Type B pancreatic cell (in vitro differentiated cells): ENCODE data around the gene CHN2. TPM values are rescaled to one million over a fixed set of nuclear protein-coding genes. Genes with fewer than 3 reads are reported as not detected.
A peak's percentile ranks its signal among the peaks of the same experiment; 100 is the strongest.
"Not testable (repeated sequence)": the region's sequence is repeated elsewhere in the genome, so short reads cannot be mapped to it uniquely, and the experiment has no call there.

Experiments
- DNase-seq: peaks from one replicate; pipeline ENCODE4 v3.0.0; 2021; ENCODE audit warnings: mixed read lengths; ENCODE audit not compliant: unreplicated experiment; ENCODE audit errors: extremely low spot score
- H3K27ac Mint-ChIP-seq: 2 replicates; pipeline ENCODE4 v1.8.0; 2021; ENCODE audit warnings: mild to moderate bottlenecking, mixed read lengths
- H3K27me3 Mint-ChIP-seq: 2 replicates; pipeline ENCODE4 v1.8.0; 2021; ENCODE audit warnings: mixed read lengths
- H3K36me3 Mint-ChIP-seq: 2 replicates; pipeline ENCODE4 v1.8.0; 2021; ENCODE audit warnings: mixed read lengths
- H3K4me1 Mint-ChIP-seq: one replicate; pipeline ENCODE4 v1.8.0; 2021; ENCODE audit warnings: mixed read lengths; ENCODE audit not compliant: unreplicated experiment
- H3K4me3 Mint-ChIP-seq: 2 replicates; pipeline ENCODE4 v1.8.0; 2021; ENCODE audit warnings: mild to moderate bottlenecking, mixed read lengths
- H3K9me3 Mint-ChIP-seq: 2 replicates; pipeline ENCODE4 v1.8.0; 2021; ENCODE audit warnings: mixed read lengths
- total RNA-seq: library from RNA; stranded (reverse); gene quantifications from 2 replicates; pipeline ENCODE4 v1.2.1, GENCODE V29; 2021; ENCODE audit warnings: low replicate concordance
- TF ChIP-seq, protein P1 (sequence below): fragments of 200-600 bp; sonication (generic); conservative IDR thresholded peaks from 2 replicates; pipeline ENCODE4 v1.5.0; 2021; ENCODE audit warnings: antibody characterized with exemption, mild to moderate bottlenecking

CHN2 gene
- total RNA-seq, 1 donor from 2014 or later = 19.7 TPM

GRCh38 chr7:29511337-29511736, 316.8 kb downstream of the CHN2 start:
- H3K4me3 Mint-ChIP-seq = no peak overlapping the region
- TF ChIP-seq, protein P1, sequence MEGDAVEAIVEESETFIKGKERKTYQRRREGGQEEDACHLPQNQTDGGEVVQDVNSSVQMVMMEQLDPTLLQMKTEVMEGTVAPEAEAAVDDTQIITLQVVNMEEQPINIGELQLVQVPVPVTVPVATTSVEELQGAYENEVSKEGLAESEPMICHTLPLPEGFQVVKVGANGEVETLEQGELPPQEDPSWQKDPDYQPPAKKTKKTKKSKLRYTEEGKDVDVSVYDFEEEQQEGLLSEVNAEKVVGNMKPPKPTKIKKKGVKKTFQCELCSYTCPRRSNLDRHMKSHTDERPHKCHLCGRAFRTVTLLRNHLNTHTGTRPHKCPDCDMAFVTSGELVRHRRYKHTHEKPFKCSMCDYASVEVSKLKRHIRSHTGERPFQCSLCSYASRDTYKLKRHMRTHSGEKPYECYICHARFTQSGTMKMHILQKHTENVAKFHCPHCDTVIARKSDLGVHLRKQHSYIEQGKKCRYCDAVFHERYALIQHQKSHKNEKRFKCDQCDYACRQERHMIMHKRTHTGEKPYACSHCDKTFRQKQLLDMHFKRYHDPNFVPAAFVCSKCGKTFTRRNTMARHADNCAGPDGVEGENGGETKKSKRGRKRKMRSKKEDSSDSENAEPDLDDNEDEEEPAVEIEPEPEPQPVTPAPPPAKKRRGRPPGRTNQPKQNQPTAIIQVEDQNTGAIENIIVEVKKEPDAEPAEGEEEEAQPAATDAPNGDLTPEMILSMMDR = no peak
- peaks cover 5% of the 10 kb centered on the region for H3K36me3 Mint-ChIP-seq
- no peak for DNase-seq
- no peaks in the 10 kb centered on the region for H3K9me3 Mint-ChIP-seq
- H3K4me1 Mint-ChIP-seq = no peaks in the 10 kb centered on the region
- H3K27ac Mint-ChIP-seq = no peak overlapping the region
- no peaks in the 10 kb centered on the region for H3K27me3 Mint-ChIP-seq

DNA sequence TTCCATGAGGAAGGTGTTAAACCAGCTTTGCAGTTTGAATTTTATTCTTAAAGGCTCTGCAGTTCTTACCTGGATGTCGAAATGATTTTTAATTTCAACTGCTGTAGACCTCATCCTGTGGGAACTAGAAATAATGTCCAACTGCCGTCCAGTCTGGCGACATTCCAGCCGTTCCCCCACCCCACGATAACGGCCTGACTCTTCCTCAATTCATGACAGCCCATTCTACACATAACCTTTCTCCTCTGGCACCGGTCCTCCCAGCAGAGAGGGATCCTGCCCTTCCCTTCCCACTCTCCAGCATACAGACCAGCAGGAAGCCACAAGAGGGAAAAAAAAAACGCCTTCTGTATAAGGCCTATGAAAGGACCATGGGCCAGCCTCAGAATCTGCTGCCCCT, 317.3 kb downstream of the CHN2 start:
- H3K27me3 Mint-ChIP-seq = no peaks in the 10 kb centered on the region
- peak overlapping the region; percentile 15 for H3K27ac Mint-ChIP-seq
- H3K9me3 Mint-ChIP-seq = no peaks in the 10 kb centered on the region
- no peaks in the 10 kb centered on the region for H3K4me1 Mint-ChIP-seq
- H3K4me3 Mint-ChIP-seq = no peak overlapping the region
- peaks cover 5% of the 10 kb centered on the region for H3K36me3 Mint-ChIP-seq
- TF ChIP-seq, protein P1 = no peak
- no peak for DNase-seq

DNA sequence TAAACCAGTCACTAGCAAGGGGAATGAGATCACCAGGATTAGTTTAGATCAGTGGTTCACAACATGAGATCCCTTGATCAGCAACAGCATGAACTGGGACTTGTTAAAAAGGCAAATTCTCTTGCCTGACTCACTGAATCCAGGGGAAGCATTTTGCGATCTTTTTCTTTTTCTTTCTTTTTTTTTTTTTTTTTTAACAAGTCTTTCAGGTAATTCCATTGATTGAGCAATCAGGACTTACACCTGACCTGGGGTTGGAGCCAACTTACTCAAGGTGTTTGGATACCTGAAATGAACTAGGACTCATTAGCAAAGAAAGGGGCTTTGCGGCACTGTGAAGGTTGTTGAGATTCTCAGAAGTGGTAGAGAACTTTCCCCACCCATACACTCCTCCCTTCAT, 321.9 kb downstream of the CHN2 start:
- Mint-ChIP-seq H3K36me3 (peaks cover 5% of the 10 kb centered on the region), H3K4me1 (no peaks in the 10 kb centered on the region), H3K9me3 (no peaks in the 10 kb centered on the region), H3K27ac (no peak overlapping the region), H3K27me3 (no peaks in the 10 kb centered on the region), H3K4me3 (no peak overlapping the region)
- TF ChIP-seq, protein P1 = no peak
- DNase-seq = no peak

DNA sequence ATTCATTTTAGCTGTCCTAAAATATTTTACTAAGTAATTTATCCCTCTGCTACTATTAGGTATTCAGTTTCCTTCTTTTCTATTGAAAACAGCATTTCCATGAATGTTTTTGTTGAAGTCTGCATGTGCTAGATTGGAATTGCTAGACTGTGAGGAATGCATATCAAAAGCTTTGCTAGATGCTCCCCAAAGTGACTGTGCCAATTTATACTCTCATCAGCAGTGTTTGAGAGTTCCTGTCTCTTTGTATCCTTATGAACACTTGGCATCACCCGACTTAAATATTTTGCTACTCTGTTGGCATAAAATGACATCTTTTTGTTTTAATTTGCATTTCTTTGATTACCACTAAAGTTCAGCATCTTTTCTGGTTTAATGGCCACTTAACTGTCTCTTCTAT, 324.0 kb downstream of the CHN2 start:
- Mint-ChIP-seq H3K4me3 (no peak overlapping the region), H3K9me3 (peaks cover 5% of the 10 kb centered on the region), H3K4me1 (no peaks in the 10 kb centered on the region), H3K36me3 (no peaks in the 10 kb centered on the region), H3K27ac (no peak overlapping the region), H3K27me3 (no peaks in the 10 kb centered on the region)
- DNase-seq = no peak
- TF ChIP-seq, protein P1 = no peak

GRCh38 chr7:29523728-29524127, 329.2 kb downstream of the CHN2 start:
- Mint-ChIP-seq H3K36me3 (no peaks in the 10 kb centered on the region), H3K9me3 (peaks cover 5% of the 10 kb centered on the region), H3K4me1 (no peaks in the 10 kb centered on the region), H3K27me3 (no peaks in the 10 kb centered on the region), H3K4me3 (no peak overlapping the region), H3K27ac (no peak overlapping the region)
- TF ChIP-seq, protein P1 = no peak
- DNase-seq = no peak

GRCh38 chr7:29527505-29528108, 333.0 kb downstream of the CHN2 start:
- no peaks in the 10 kb centered on the region for H3K27me3 Mint-ChIP-seq
- peaks cover 5% of the 10 kb centered on the region for H3K36me3 Mint-ChIP-seq
- no peak overlapping the region for H3K4me3 Mint-ChIP-seq
- H3K4me1 Mint-ChIP-seq = no peaks in the 10 kb centered on the region
- no peak overlapping the region for H3K27ac Mint-ChIP-seq
- no peak for DNase-seq
- TF ChIP-seq, protein P1 = no peak
- H3K9me3 Mint-ChIP-seq = peaks cover 14% of the 10 kb centered on the region

DNA sequence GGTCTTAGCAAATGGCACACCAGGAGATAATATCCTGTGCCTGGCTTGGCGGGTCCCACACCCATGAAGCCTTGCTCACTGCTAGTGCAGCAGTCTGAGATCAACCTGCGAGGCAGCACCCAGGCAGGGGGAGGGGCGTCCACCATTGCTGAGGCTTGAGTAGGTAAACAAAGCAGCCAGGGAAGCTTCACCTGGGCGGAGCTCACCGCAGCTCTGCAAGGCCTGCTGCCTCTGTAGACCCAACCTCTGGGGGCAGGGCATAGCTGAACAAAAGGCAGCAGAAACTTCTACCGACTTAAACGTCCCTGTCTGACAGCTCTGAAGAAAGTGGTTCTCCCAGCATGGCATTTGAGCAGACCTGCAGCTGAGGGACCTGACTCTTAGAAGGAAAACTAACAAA, 334.0 kb downstream of the CHN2 start:
- not testable (repeated sequence) for H3K27me3 Mint-ChIP-seq, H3K27ac Mint-ChIP-seq, H3K4me1 Mint-ChIP-seq, H3K36me3 Mint-ChIP-seq, H3K4me3 Mint-ChIP-seq, DNase-seq
- peaks cover 14% of the 10 kb centered on the region for H3K9me3 Mint-ChIP-seq
